Left lung (tissue), 10 donors: ENCODE measurements around the gene EOLA2. TPM values are rescaled to one million over a fixed set of nuclear protein-coding genes. Genes with fewer than 3 reads are reported as not detected.
"Not testable (repeated sequence)": the region's sequence is repeated elsewhere in the genome, so short reads cannot be mapped to it uniquely, and the experiment has no call there.

Source experiments
- ATAC-seq: fragments of 200-7000 bp; cut with Tn5 transposase; one replicate; pipeline ENCODE4 v1.9.1; 2020; ENCODE audit warnings: moderate library complexity
- DNase-seq, 4 donors: peaks; one replicate each; pipeline ENCODE4 v3.0.0-alpha.2; 2013 to 2020
- H3K27ac ChIP-seq, 2 donors: fragments of 200-600 bp; sonication (generic) in 1 of 2; one replicate each; pipeline versions ENCODE4 v1.5.0 to v1.8.0; 2020 to 2021
- H3K27me3 ChIP-seq, 2 donors: fragments of 200-600 bp; sonication (generic) in 1 of 2; one replicate each; pipeline versions ENCODE4 v1.5.0 to v1.8.0; 2020 to 2021
- H3K36me3 ChIP-seq, 2 donors: fragments of 200-600 bp; sonication (generic) in 1 of 2; one replicate each; pipeline versions ENCODE4 v1.5.0 to v1.8.0; 2020 to 2021
- H3K4me1 ChIP-seq, 2 donors: fragments of 200-600 bp; one replicate each; pipeline ENCODE4 v1.8.0; 2021
- H3K4me3 ChIP-seq, 2 donors: fragments of 200-600 bp; sonication (generic) in 1 of 2; one replicate each; pipeline versions ENCODE4 v1.5.0 to v1.8.0; 2020 to 2021; ENCODE audit warnings: mild to moderate bottlenecking in 1 of 2
- H3K9me3 ChIP-seq, 2 donors: fragments of 200-600 bp; sonication (generic) in 1 of 2; one replicate each; pipeline versions ENCODE4 v1.5.0 to v1.8.0; 2020 to 2021
- CTCF ChIP-seq, 2 donors: fragments of 200-600 bp; sonication (generic) in 1 of 2; IDR thresholded peaks; one replicate each; pipeline versions ENCODE4 v1.5.0 to v1.8.0; 2021; ENCODE audit warnings: antibody characterized with exemption in 2 of 2
- intact Hi-C, 2 donors: fragments of 100-400 bp; cut with DNase I; formaldehyde crosslinking; loops; one replicate each; pipeline versions ENCODE4 v1.11.2 to v1.14.2; 2022
- polyA plus RNA-seq, 6 donors: library from polyadenylated mRNA; unstranded; fragments of 120-200 nt; gene quantifications; one replicate each; pipeline ENCODE4 v1.2.1, GENCODE V29; 2013; ENCODE audit not compliant: insufficient read length in 6 of 6
- total RNA-seq, 2 donors: library from RNA; stranded (reverse); fragmentation: NEBNext Ultra II Directional; extraction: Animal tissue kit (Norgen Biotek cat#: 25700); gene quantifications; one replicate each; pipeline ENCODE4 v1.2.1, GENCODE V29; 2021
- donor health status: DM: no; HTN: yes; CAD: no.
- donor health status: DM: no; HTN: no; CAD: no.

EOLA2 gene
- total and polyA plus RNA-seq, 8 donors = 22.6 to 33.5 (median 29.4) TPM

- H3K4me1 ChIP-seq, H3K4me3 ChIP-seq, H3K9me3 ChIP-seq, H3K27me3 ChIP-seq, ATAC-seq, intact Hi-C loops, DNase-seq, H3K27ac ChIP-seq: not testable (repeated sequence)
- peaks cover 0 to 15% of the 10 kb centered on the region in 2 donors for H3K36me3 ChIP-seq
Observed at GRCh38 chrX:149931355-149931754, 6.9 kb downstream of the EOLA2 start.

- H3K27me3 ChIP-seq, DNase-seq, intact Hi-C loops, ATAC-seq, H3K27ac ChIP-seq, H3K4me3 ChIP-seq, H3K4me1 ChIP-seq, H3K9me3 ChIP-seq: not testable (repeated sequence)
- H3K36me3 ChIP-seq = peaks cover 0 to 11% of the 10 kb centered on the region in 2 donors
Observed at GRCh38 chrX:149929400-149929799, 8.9 kb downstream of the EOLA2 start, which contains the start of gene HSFX4. HSFX4 (plus strand) TSS chrX:149929573; CDS start chrX:149929645, 72 bp downstream.

GRCh38 chrX:149928635-149929034, 9.7 kb downstream of the EOLA2 start:
- ATAC-seq, intact Hi-C loops, H3K9me3 ChIP-seq, H3K27me3 ChIP-seq, H3K4me3 ChIP-seq, H3K4me1 ChIP-seq, DNase-seq, H3K27ac ChIP-seq, H3K36me3 ChIP-seq: not testable (repeated sequence)

GRCh38 chrX:149927964-149928258, 10.4 kb downstream of the EOLA2 start:
- H3K27ac ChIP-seq, H3K4me3 ChIP-seq, H3K36me3 ChIP-seq, H3K27me3 ChIP-seq, H3K4me1 ChIP-seq, DNase-seq, ATAC-seq, H3K9me3 ChIP-seq, intact Hi-C loops: not testable (repeated sequence)

GRCh38 chrX:149927245-149927963, 10.9 kb downstream of the EOLA2 start:
- intact Hi-C loops, H3K27ac ChIP-seq, H3K9me3 ChIP-seq, DNase-seq, ATAC-seq, H3K4me3 ChIP-seq, H3K36me3 ChIP-seq, H3K27me3 ChIP-seq, H3K4me1 ChIP-seq: not testable (repeated sequence)

- H3K9me3 ChIP-seq, H3K36me3 ChIP-seq, H3K27ac ChIP-seq, H3K4me1 ChIP-seq, H3K27me3 ChIP-seq, intact Hi-C loops, ATAC-seq, DNase-seq, H3K4me3 ChIP-seq: not testable (repeated sequence)
Observed at GRCh38 chrX:149924434-149924833, 13.9 kb downstream of the EOLA2 start.

- H3K4me1 ChIP-seq, H3K36me3 ChIP-seq, H3K9me3 ChIP-seq, intact Hi-C loops, H3K4me3 ChIP-seq, ATAC-seq, H3K27me3 ChIP-seq, DNase-seq, H3K27ac ChIP-seq: not testable (repeated sequence)
Observed at GRCh38 chrX:149923836-149924235, 14.5 kb downstream of the EOLA2 start.

GRCh38 chrX:149916745-149917392, 21.4 kb downstream of the EOLA2 start:
- H3K27me3 ChIP-seq = no peaks in the 10 kb centered on the region
- H3K4me1 ChIP-seq = no peaks in the 10 kb centered on the region
- intact Hi-C loops = no loop called here
- no peaks in the 10 kb centered on the region for H3K9me3 ChIP-seq
- TF ChIP-seq CTCF (IDR thresholded peaks at IDR 0.05) = no peak
- no peak for ATAC-seq
- no peak overlapping the region for H3K4me3 ChIP-seq
- no peak overlapping the region for H3K27ac ChIP-seq
- no peaks in the 10 kb centered on the region for H3K36me3 ChIP-seq
- no peak for DNase-seq
